Endothelial cell (in vitro differentiated cells): ENCODE data around the gene GNAO1. TPM values are rescaled to one million over a fixed set of nuclear protein-coding genes. Genes with fewer than 3 reads are reported as not detected.

Experiments used
- DNase-seq: peaks from one replicate; pipeline ENCODE4 v3.0.0; 2021; ENCODE audit warnings: low spot score
- H3K27ac Mint-ChIP-seq: one replicate; pipeline ENCODE4 v1.8.0; 2021; ENCODE audit warnings: mixed read lengths, inconsistent platforms; ENCODE audit not compliant: unreplicated experiment
- H3K27me3 Mint-ChIP-seq: one replicate; pipeline ENCODE4 v1.8.0; 2021; ENCODE audit warnings: mild to moderate bottlenecking, moderate library complexity, mixed read lengths, inconsistent platforms; ENCODE audit not compliant: unreplicated experiment
- H3K36me3 Mint-ChIP-seq: one replicate; pipeline ENCODE4 v1.8.0; 2021; ENCODE audit warnings: mild to moderate bottlenecking, low read depth, mixed read lengths, inconsistent platforms; ENCODE audit not compliant: unreplicated experiment
- H3K4me1 Mint-ChIP-seq: one replicate; pipeline ENCODE4 v1.8.0; 2021; ENCODE audit warnings: mild to moderate bottlenecking, mixed read lengths, inconsistent platforms; ENCODE audit not compliant: unreplicated experiment
- H3K4me3 Mint-ChIP-seq: one replicate; pipeline ENCODE4 v1.8.0; 2021; ENCODE audit warnings: mild to moderate bottlenecking, mixed read lengths, inconsistent platforms; ENCODE audit not compliant: unreplicated experiment
- H3K9me3 Mint-ChIP-seq: one replicate; pipeline ENCODE4 v1.8.0; 2021; ENCODE audit warnings: mixed read lengths, inconsistent platforms; ENCODE audit not compliant: unreplicated experiment
- CTCF ChIP-seq: fragments of 200-600 bp; sonication (generic); IDR thresholded peaks from one replicate; pipeline ENCODE4 v1.5.0; 2021; ENCODE audit warnings: antibody characterized with exemption; ENCODE audit not compliant: unreplicated experiment
- total RNA-seq: library from RNA; stranded (reverse); fragmentation: NEBNext Ultra II Directional; extraction: Animal tissue kit (Norgen Biotek cat#: 25700); gene quantifications from one replicate; pipeline ENCODE4 v1.2.1, GENCODE V29; 2021; ENCODE audit not compliant: unreplicated experiment

The GNAO1 gene
- total RNA-seq, 1 donor from 2014 or later = 0.69 TPM

GRCh38 chr16:56355786-56356275 is 164.5 kb downstream of the GNAO1 start:
- no peaks in the 10 kb centered on the region for H3K36me3 Mint-ChIP-seq
- peaks cover 39% of the 10 kb centered on the region for H3K4me1 Mint-ChIP-seq
- peak overlapping the region; percentile 94 for H3K27ac Mint-ChIP-seq
- no peaks in the 10 kb centered on the region for H3K9me3 Mint-ChIP-seq
- H3K27me3 Mint-ChIP-seq = peaks cover 11% of the 10 kb centered on the region
- no peak for DNase-seq
- no peak for TF ChIP-seq CTCF
- H3K4me3 Mint-ChIP-seq = peak overlapping the region; percentile 43

GRCh38 chr16:56356276-56357240 is 165.3 kb downstream of the GNAO1 start:
- H3K27ac Mint-ChIP-seq = peak overlapping the region; percentile 99
- H3K4me1 Mint-ChIP-seq = peaks cover 40% of the 10 kb centered on the region
- H3K4me3 Mint-ChIP-seq = peak overlapping the region; percentile 74
- no peaks in the 10 kb centered on the region for H3K9me3 Mint-ChIP-seq
- TF ChIP-seq CTCF = peak; percentile 71
- peaks cover 9% of the 10 kb centered on the region for H3K27me3 Mint-ChIP-seq
- DNase-seq = peak; percentile 85
- no peaks in the 10 kb centered on the region for H3K36me3 Mint-ChIP-seq

GRCh38 chr16:56357241-56357764 is 166.0 kb downstream of the GNAO1 start:
- no peak for DNase-seq
- Mint-ChIP-seq H3K27me3 (peaks cover 7% of the 10 kb centered on the region), H3K4me3 (peak overlapping the region; percentile 74), H3K36me3 (peaks cover under 1% of the 10 kb centered on the region), H3K4me1 (peaks cover 40% of the 10 kb centered on the region), H3K27ac (peak overlapping the region; percentile 99), H3K9me3 (no peaks in the 10 kb centered on the region)
- TF ChIP-seq CTCF = no peak

- Mint-ChIP-seq H3K27me3 (peaks cover 10% of the 10 kb centered on the region), H3K4me3 (no peak overlapping the region), H3K36me3 (peaks cover 6% of the 10 kb centered on the region), H3K27ac (peak overlapping the region; percentile 99), H3K4me1 (peaks cover 40% of the 10 kb centered on the region), H3K9me3 (no peaks in the 10 kb centered on the region)
- no peak for TF ChIP-seq CTCF
- DNase-seq = no peak
These were observed 166.6 kb downstream of the GNAO1 start for GRCh38 chr16:56357765-56358322.
